Caco-2 (cell line): ENCODE results near the gene AFAP1L1. TPM values are rescaled to one million over a fixed set of nuclear protein-coding genes. Genes with fewer than 3 reads are reported as not detected.

Source experiments
- BruUV-seq: library from RNA; stranded (reverse); fragments of 400-500 nt; replicated peaks from 2 replicates; lab custom pipeline; 2021; lab: Mats Ljungman, UMichigan
- CTCF ChIA-PET: fragments of 300-600 bp; sonication (Branson Sonifier 250); formaldehyde crosslinking; loops from one replicate; lab custom pipeline; 2022; ENCODE audit warnings: antibody characterized with exemption; lab: Charles Lee
- POLR2A ChIA-PET: fragments of 300-600 bp; sonication (Branson Sonifier 250); formaldehyde crosslinking; loops from one replicate; lab custom pipeline; 2022; ENCODE audit warnings: antibody characterized with exemption; lab: Charles Lee
- DNase-seq, 2 experiments: peaks; one replicate each; pipeline versions ENCODE4 v3.0.0 to v3.0.0-alpha.2; 2020 to 2022
- H3K27me3 ChIP-seq: replicated peaks from 2 replicates; pipeline ENCODE4 v1.6.0; 2011; ENCODE audit warnings: low read length; ENCODE audit not compliant: control insufficient read depth, insufficient read depth
- H3K36me3 ChIP-seq: 2 replicates; pipeline ENCODE4 v1.5.1; 2011; ENCODE audit warnings: low read length; ENCODE audit not compliant: control insufficient read depth, insufficient read depth
- H3K4me1 ChIP-seq: fragments of 250-450 bp; sonication (Bioruptor Pico); 2 replicates; pipeline ENCODE4 v1.5.1; 2020; ENCODE audit warnings: mild to moderate bottlenecking
- H3K4me3 ChIP-seq: 2 replicates; pipeline ENCODE4 v1.5.1; 2011; ENCODE audit warnings: low read depth, mild to moderate bottlenecking, control low read depth, low read length
- H3K9me3 ChIP-seq: fragments of 250-450 bp; sonication (Bioruptor Pico); 2 replicates; pipeline ENCODE4 v1.5.1; 2020; ENCODE audit warnings: mild to moderate bottlenecking, moderate library complexity
- H3K27ac Mint-ChIP-seq: one replicate; pipeline ENCODE4 v1.8.0; 2022; ENCODE audit warnings: mixed read lengths; ENCODE audit not compliant: unreplicated experiment
- H3K27me3 Mint-ChIP-seq: one replicate; pipeline ENCODE4 v1.8.0; 2022; ENCODE audit warnings: mixed read lengths; ENCODE audit not compliant: insufficient read depth, unreplicated experiment
- H3K36me3 Mint-ChIP-seq: one replicate; pipeline ENCODE4 v1.8.0; 2022; ENCODE audit warnings: mild to moderate bottlenecking, mixed read lengths; ENCODE audit not compliant: insufficient read depth, unreplicated experiment
- H3K4me1 Mint-ChIP-seq: one replicate; pipeline ENCODE4 v1.8.0; 2022; ENCODE audit warnings: low read depth, mixed read lengths; ENCODE audit not compliant: unreplicated experiment
- H3K4me3 Mint-ChIP-seq: one replicate; pipeline ENCODE4 v1.8.0; 2022; ENCODE audit warnings: mild to moderate bottlenecking, moderate library complexity, mixed read lengths; ENCODE audit not compliant: unreplicated experiment
- H3K9me3 Mint-ChIP-seq: one replicate; pipeline ENCODE4 v1.8.0; 2022; ENCODE audit warnings: mixed read lengths; ENCODE audit not compliant: unreplicated experiment
- intact Hi-C: fragments of 100-400 bp; cut with micrococcal nuclease; formaldehyde crosslinking; loops from one replicate; pipeline ENCODE4 v1.10.0; 2022; ENCODE audit not compliant: unreplicated experiment
- total RNA-seq: library from RNA; stranded (reverse); gene quantifications from 2 replicates; pipeline ENCODE4 v1.2.3, GENCODE V29; 2022
- TF ChIP-seq, protein P1 (sequence below), 2 experiments: fragments of 200-600 bp in 1 of 2; IDR thresholded peaks; 1 replicate in 1 of 2; 2 replicates in 1 of 2; pipeline versions ENCODE4 v1.5.1 to v1.8.0; 2011 to 2022; ENCODE audit warnings: antibody characterized with exemption in 1 of 2, control low read depth in 1 of 2, inconsistent platforms in 1 of 2, low read depth in 1 of 2, low read length in 1 of 2, mild to moderate bottlenecking in 1 of 2, moderate library complexity in 1 of 2; ENCODE audit not compliant: insufficient read depth in 1 of 2, severe bottlenecking in 1 of 2, unreplicated experiment in 1 of 2

AFAP1L1 gene
- total RNA-seq, 1 experiment from 2014 or later, result 0.45 TPM

DNA sequence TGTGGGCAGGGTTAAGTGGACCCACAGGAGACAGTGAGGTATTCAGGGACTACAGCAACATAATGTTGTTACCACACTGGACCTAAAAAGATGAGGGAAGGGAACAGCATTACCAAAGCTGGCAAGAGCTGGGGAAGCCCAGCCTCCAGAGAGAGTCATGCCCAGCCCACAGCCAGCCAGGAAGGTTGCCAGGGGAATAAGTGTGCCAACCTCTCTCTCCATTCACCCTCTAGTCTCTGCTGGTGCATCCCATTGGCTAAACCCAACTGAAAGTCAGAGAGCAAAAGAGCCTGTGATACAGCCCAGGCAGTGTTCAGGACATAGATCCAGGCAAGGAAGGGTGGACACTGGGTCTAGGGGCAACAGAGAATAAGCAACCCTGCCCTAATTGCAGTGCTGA, 35.8 kb upstream of the AFAP1L1 start:
- DNase-seq, result no peak
- H3K4me3 ChIP-seq, result no peak overlapping the region
- Mint-ChIP-seq H3K27me3 (peaks cover 28% of the 10 kb centered on the region), H3K4me3 (no peak overlapping the region), H3K36me3 (no peaks in the 10 kb centered on the region), H3K4me1 (no peaks in the 10 kb centered on the region), H3K9me3 (no peaks in the 10 kb centered on the region), H3K27ac (no peak overlapping the region)
- TF ChIP-seq, protein P1, sequence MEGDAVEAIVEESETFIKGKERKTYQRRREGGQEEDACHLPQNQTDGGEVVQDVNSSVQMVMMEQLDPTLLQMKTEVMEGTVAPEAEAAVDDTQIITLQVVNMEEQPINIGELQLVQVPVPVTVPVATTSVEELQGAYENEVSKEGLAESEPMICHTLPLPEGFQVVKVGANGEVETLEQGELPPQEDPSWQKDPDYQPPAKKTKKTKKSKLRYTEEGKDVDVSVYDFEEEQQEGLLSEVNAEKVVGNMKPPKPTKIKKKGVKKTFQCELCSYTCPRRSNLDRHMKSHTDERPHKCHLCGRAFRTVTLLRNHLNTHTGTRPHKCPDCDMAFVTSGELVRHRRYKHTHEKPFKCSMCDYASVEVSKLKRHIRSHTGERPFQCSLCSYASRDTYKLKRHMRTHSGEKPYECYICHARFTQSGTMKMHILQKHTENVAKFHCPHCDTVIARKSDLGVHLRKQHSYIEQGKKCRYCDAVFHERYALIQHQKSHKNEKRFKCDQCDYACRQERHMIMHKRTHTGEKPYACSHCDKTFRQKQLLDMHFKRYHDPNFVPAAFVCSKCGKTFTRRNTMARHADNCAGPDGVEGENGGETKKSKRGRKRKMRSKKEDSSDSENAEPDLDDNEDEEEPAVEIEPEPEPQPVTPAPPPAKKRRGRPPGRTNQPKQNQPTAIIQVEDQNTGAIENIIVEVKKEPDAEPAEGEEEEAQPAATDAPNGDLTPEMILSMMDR (IDR thresholded peaks at IDR 0.05; ENCODE audit: insufficient read depth in 1 of 2, low read depth in 1 of 2, low read length in 1 of 2, severe bottlenecking in 1 of 2, unreplicated experiment in 1 of 2), result no peak
- H3K4me1 ChIP-seq, result no peaks in the 10 kb centered on the region
- BruUV-seq, result no TSS peak
- ChIA-PET CTCF (interaction anchor here (0.9 kb wide), 1 partner anchor 121 kb away, joined by 3 read pairs; no protein-coding TSS in a partner anchor), POLR2A (no interaction called here)
- intact Hi-C loops, result no loop called here
- no peaks in the 10 kb centered on the region for H3K36me3 ChIP-seq
- H3K9me3 ChIP-seq, result no peaks in the 10 kb centered on the region
- H3K27me3 ChIP-seq, result no peaks in the 10 kb centered on the region; the same call in 1 of the 2 replicates

DNA sequence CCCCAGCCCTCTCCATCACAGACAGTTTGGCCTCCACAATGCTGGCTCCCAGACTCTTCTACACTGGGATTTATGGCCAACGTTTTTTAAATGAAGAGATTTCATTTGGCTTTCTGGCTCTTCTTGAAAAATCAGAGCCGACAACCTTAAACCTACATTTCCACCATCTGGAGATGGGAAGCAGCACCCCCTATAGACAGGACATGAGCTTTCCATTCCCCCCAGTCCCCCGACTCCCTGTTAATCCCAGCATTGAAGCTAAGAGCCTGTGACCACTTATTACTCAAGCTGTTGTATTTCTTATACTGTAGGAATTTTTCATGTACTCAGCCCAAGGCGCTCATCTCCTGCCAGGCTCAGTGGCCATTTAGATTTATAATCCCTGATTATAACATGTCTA, 34.0 kb upstream of the AFAP1L1 start:
- TF ChIP-seq, protein P1 (IDR thresholded peaks at IDR 0.05; ENCODE audit: insufficient read depth in 1 of 2, low read depth in 1 of 2, low read length in 1 of 2, severe bottlenecking in 1 of 2, unreplicated experiment in 1 of 2), result no peak
- H3K4me3 ChIP-seq, result no peak overlapping the region
- H3K36me3 ChIP-seq, result no peaks in the 10 kb centered on the region
- POLR2A ChIA-PET, result interaction anchor here (0.6 kb wide), 1 partner anchor 31 kb away, joined by 3 read pairs; no protein-coding TSS in a partner anchor
- Mint-ChIP-seq H3K36me3 (no peaks in the 10 kb centered on the region), H3K9me3 (no peaks in the 10 kb centered on the region), H3K27me3 (peaks cover 35% of the 10 kb centered on the region), H3K27ac (no peak overlapping the region), H3K4me3 (no peak overlapping the region), H3K4me1 (no peaks in the 10 kb centered on the region)
- no peaks in the 10 kb centered on the region for H3K4me1 ChIP-seq
- BruUV-seq, result no TSS peak
- DNase-seq, result no peak
- no peaks in the 10 kb centered on the region; the same call in 1 of the 2 replicates for H3K9me3 ChIP-seq
- intact Hi-C loops, result no loop called here
- no peaks in the 10 kb centered on the region; the same call in 1 of the 2 replicates for H3K27me3 ChIP-seq
- CTCF ChIA-PET, result interaction anchor here (1.9 kb wide), 1 partner anchor 96 kb away, joined by 6 read pairs; the partner anchor contains the start of gene ABLIM3

DNA sequence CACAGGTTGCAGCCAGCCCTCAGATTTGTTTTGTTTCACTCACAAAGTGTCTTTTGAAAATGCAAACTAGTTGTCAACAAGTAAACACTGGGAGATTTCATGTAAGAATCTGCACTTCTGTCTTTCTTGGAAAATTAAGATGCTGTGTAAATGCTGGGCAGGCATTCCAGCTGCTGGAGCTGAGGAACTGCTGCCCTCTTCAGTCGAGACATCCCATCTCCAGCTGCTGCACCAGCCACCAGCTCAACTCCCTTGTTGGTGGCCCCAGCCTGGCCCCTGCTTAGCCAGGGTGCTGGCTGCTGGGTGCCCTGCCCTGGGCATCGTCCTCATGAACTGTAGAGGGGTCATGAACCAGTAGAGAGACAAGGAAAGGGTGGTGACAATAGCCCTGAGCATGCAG, 33.1 kb upstream of the AFAP1L1 start:
- BruUV-seq, result no TSS peak
- no peaks in the 10 kb centered on the region; the same call in 1 of the 2 replicates for H3K27me3 ChIP-seq
- Mint-ChIP-seq H3K4me3 (no peak overlapping the region), H3K27me3 (peaks cover 34% of the 10 kb centered on the region), H3K9me3 (no peaks in the 10 kb centered on the region), H3K36me3 (no peaks in the 10 kb centered on the region), H3K27ac (no peak overlapping the region), H3K4me1 (no peaks in the 10 kb centered on the region)
- no peaks in the 10 kb centered on the region for H3K4me1 ChIP-seq
- CTCF ChIA-PET, result interaction anchor here (0.8 to 1.9 kb wide), 2 partner anchors 97 to 114 kb away, joined by 3 to 6 read pairs; partner anchors contain the start of gene ABLIM3
- intact Hi-C loops, result no loop called here
- DNase-seq, result no peak
- no peaks in the 10 kb centered on the region; the same call in 1 of the 2 replicates for H3K9me3 ChIP-seq
- POLR2A ChIA-PET, result interaction anchor here (0.6 kb wide), 1 partner anchor 30 kb away, joined by 3 read pairs; no protein-coding TSS in a partner anchor
- TF ChIP-seq, protein P1 (IDR thresholded peaks at IDR 0.05; ENCODE audit: insufficient read depth in 1 of 2, low read depth in 1 of 2, low read length in 1 of 2, severe bottlenecking in 1 of 2, unreplicated experiment in 1 of 2), result peak in 1 of 2 experiments; percentile 12
- H3K36me3 ChIP-seq, result no peaks in the 10 kb centered on the region
- H3K4me3 ChIP-seq, result no peak overlapping the region
